HCT116 (cell line): ENCODE results near the gene YIPF4. TPM values are rescaled to one million over a fixed set of nuclear protein-coding genes. Genes with fewer than 3 reads are reported as not detected.
A peak's percentile ranks its signal among the peaks of the same experiment; 100 is the strongest.

ENCODE experiments used
- ATAC-seq: fragments of 200-7000 bp; cut with Tn5 transposase; 2 replicates; pipeline ENCODE4 v1.9.1; 2020; ENCODE audit warnings: mild to moderate bottlenecking, moderate library complexity
- BruUV-seq: library from RNA; stranded (reverse); fragments of 400-500 nt; replicated peaks from 2 replicates; lab custom pipeline; 2021; lab: Mats Ljungman, UMichigan
- CTCF ChIA-PET: fragments of 300-600 bp; sonication (Branson Sonifier 250); formaldehyde crosslinking; loops from one replicate; lab custom pipeline; 2021; ENCODE audit warnings: antibody characterized with exemption; lab: Charles Lee
- POLR2A ChIA-PET: fragments of 300-600, 350-600 bp; sonication (Branson Sonifier 250); formaldehyde crosslinking; loops from one replicate; lab custom pipeline; 2021; ENCODE audit warnings: antibody characterized with exemption; lab: Charles Lee
- RAD21 ChIA-PET, 2 experiments: fragments of 300-600 bp; sonication (Branson Sonifier 250); formaldehyde crosslinking; loops; one replicate each; lab custom pipeline; 2023; ENCODE audit warnings: low total read pairs in 2 of 2; ENCODE audit not compliant: uncharacterized antibody in 2 of 2, unreplicated experiment in 2 of 2, low non-redundant PET in 1 of 2; lab: Charles Lee
- DNase-seq: peaks from one replicate; pipeline ENCODE4 v3.0.0-alpha.2; 2010; ENCODE audit warnings: low read depth, low spot score
- H2AFZ ChIP-seq: fragments of 200-600 bp; shearing (Covaris generic), sonication (generic); 2 replicates; pipeline ENCODE4 v1.6.1; 2017; ENCODE audit warnings: low read depth, mixed run types, mixed read lengths, antibody characterized with exemption, low read length; ENCODE audit not compliant: poor library complexity, severe bottlenecking
- H3K27ac ChIP-seq: 2 replicates; pipeline ENCODE4 v1.5.1; 2012; ENCODE audit warnings: low read depth, low read length
- H3K27me3 ChIP-seq: fragments of 200-600 bp; sonication (generic); 2 replicates; pipeline ENCODE4 v1.6.1; 2016; ENCODE audit warnings: mixed run types, low read length, mixed read lengths; ENCODE audit not compliant: insufficient read depth
- H3K36me3 ChIP-seq, 2 experiments: fragments of 200-500 bp in 1 of 2; fragments of 200-600 bp in 1 of 2; sonication (Bioruptor generic) in 1 of 2; sonication (generic) in 1 of 2; 2 replicates each; pipeline versions ENCODE4 v1.5.1 to v1.6.1; 2014 to 2016; ENCODE audit warnings: low read length in 2 of 2, inconsistent platforms in 1 of 2, mixed read lengths in 1 of 2, mixed run types in 1 of 2; ENCODE audit not compliant: insufficient read depth in 2 of 2, control insufficient read depth in 1 of 2
- H3K4me1 ChIP-seq, 2 experiments: fragments of 200-600 bp in 1 of 2; sonication (generic) in 1 of 2; 2 replicates each; pipeline versions ENCODE4 v1.5.1 to v1.6.1; 2012 to 2017; ENCODE audit warnings: low read length in 2 of 2, inconsistent platforms in 1 of 2, mild to moderate bottlenecking in 1 of 2, mixed read lengths in 1 of 2, mixed run types in 1 of 2, moderate library complexity in 1 of 2; ENCODE audit not compliant: insufficient read depth in 2 of 2, control insufficient read depth in 1 of 2
- H3K4me2 ChIP-seq: fragments of 200-600 bp; sonication (generic); 2 replicates; pipeline ENCODE4 v1.6.1; 2017; ENCODE audit warnings: mixed run types, low read length, mixed read lengths
- H3K4me3 ChIP-seq, 2 experiments: fragments of 200-600 bp in 1 of 2; sonication (generic) in 1 of 2; replicated peaks in 1 of 2; 2 replicates each; pipeline ENCODE4 v1.5.1; 2011 to 2016; ENCODE audit warnings: low read length in 2 of 2, control low read depth in 1 of 2, low read depth in 1 of 2, mild to moderate bottlenecking in 1 of 2, mixed read lengths in 1 of 2, mixed run types in 1 of 2
- H3K79me2 ChIP-seq: fragments of 200-600 bp; sonication (generic); 2 replicates; pipeline ENCODE4 v1.6.1; 2017; ENCODE audit warnings: mild to moderate bottlenecking, mixed run types, low read length, moderate library complexity, mixed read lengths; ENCODE audit not compliant: insufficient read depth
- H3K9ac ChIP-seq: fragments of 200-600 bp; sonication (generic); 2 replicates; pipeline ENCODE4 v1.6.1; 2016; ENCODE audit warnings: low read length, mixed read lengths
- H3K9me2 ChIP-seq: fragments of 200-600 bp; sonication (generic), shearing (Covaris generic); 2 replicates; pipeline ENCODE4 v1.6.1; 2017; ENCODE audit warnings: mixed run types, mild to moderate bottlenecking, moderate library complexity; ENCODE audit not compliant: insufficient read depth
- H3K9me3 ChIP-seq, 2 experiments: fragments of 200-500 bp in 1 of 2; fragments of 200-600 bp in 1 of 2; sonication (Bioruptor generic) in 1 of 2; sonication (generic) in 1 of 2; 2 replicates each; pipeline ENCODE4 v1.6.1; 2014 to 2017; ENCODE audit warnings: low read length in 2 of 2, mixed read lengths in 2 of 2, inconsistent platforms in 1 of 2, low read depth in 1 of 2, mild to moderate bottlenecking in 1 of 2, mixed run types in 1 of 2, moderate library complexity in 1 of 2; ENCODE audit not compliant: control insufficient read depth in 1 of 2, insufficient read depth in 1 of 2
- H4K20me1 ChIP-seq: fragments of 200-600 bp; sonication (generic), shearing (Covaris generic); 2 replicates; pipeline ENCODE4 v1.6.1; 2017; ENCODE audit warnings: mixed run types, mild to moderate bottlenecking, moderate library complexity; ENCODE audit not compliant: insufficient read depth
- CBX3 ChIP-seq: IDR thresholded peaks from 2 replicates; pipeline ENCODE4 v1.6.1; 2012; ENCODE audit warnings: low read depth
- EGR1 ChIP-seq: IDR thresholded peaks from 2 replicates; pipeline ENCODE4 v1.6.1; 2012; ENCODE audit warnings: low read depth
- FOSL1 ChIP-seq: IDR thresholded peaks from 2 replicates; pipeline ENCODE4 v1.6.1; 2012; ENCODE audit warnings: low read depth
- POLR2A ChIP-seq: IDR thresholded peaks from 2 replicates; pipeline ENCODE4 v1.7.0; 2011; ENCODE audit warnings: borderline replicate concordance; ENCODE audit not compliant: insufficient read depth, insufficient read length; ENCODE audit errors: extremely low read depth
- SIN3A ChIP-seq: IDR thresholded peaks from 2 replicates; pipeline ENCODE4 v1.6.1; 2012; ENCODE audit warnings: low read depth
- SRF ChIP-seq: IDR thresholded peaks from 2 replicates; pipeline ENCODE4 v1.6.1; 2012; ENCODE audit warnings: low read depth
- TCF7L2 ChIP-seq: IDR thresholded peaks from 2 replicates; pipeline ENCODE4 v1.7.0; 2011; ENCODE audit warnings: borderline replicate concordance, inconsistent platforms; ENCODE audit not compliant: insufficient read depth, insufficient read length; ENCODE audit errors: extremely low read depth
- YY1 ChIP-seq: IDR thresholded peaks from 2 replicates; pipeline ENCODE4 v1.6.1; 2011; ENCODE audit warnings: low read length, low read depth, moderate library complexity, mild to moderate bottlenecking; ENCODE audit not compliant: insufficient replicate concordance; ENCODE audit errors: extremely low read depth
- ZNF274 ChIP-seq: fragments of 200-500 bp; sonication (Bioruptor generic); IDR thresholded peaks from 2 replicates; pipeline ENCODE4 v1.6.1; 2014; ENCODE audit warnings: mild to moderate bottlenecking, low read depth, low read length, inconsistent platforms
- intact Hi-C: fragments of 100-400 bp; cut with micrococcal nuclease; formaldehyde crosslinking; loops from 2 replicates; pipeline ENCODE4 v1.10.0; 2022
- total RNA-seq: library from RNA; stranded (reverse); gene quantifications from one replicate; pipeline ENCODE4 v1.2.1, GENCODE V29; 2021; ENCODE audit not compliant: unreplicated experiment
- TF ChIP-seq, protein P1 (sequence below): IDR thresholded peaks from 2 replicates; pipeline ENCODE4 v1.6.1; 2011; ENCODE audit warnings: mild to moderate bottlenecking, low read length, moderate library complexity; ENCODE audit not compliant: insufficient replicate concordance; ENCODE audit errors: extremely low read depth

Gene YIPF4
- total RNA-seq, 1 experiment from 2014 or later, result 29.8 TPM

GRCh38 chr2:32284321-32284720 lies 6.6 kb downstream of the YIPF4 start:
- ChIA-PET CTCF (no interaction called here), POLR2A (no interaction called here), RAD21 (no interaction called here)
- H3K36me3 ChIP-seq, result peaks cover 0 to 2% of the 10 kb centered on the region in 2 experiments; a peak in 1 of 4 replicates
- H3K4me3 ChIP-seq, result no peak overlapping the region
- TSS peak; percentile 0 for BruUV-seq
- no peak for ATAC-seq
- DNase-seq, result no peak
- H3K9ac ChIP-seq, result no peak overlapping the region
- H3K79me2 ChIP-seq, result peaks cover 5% of the 10 kb centered on the region
- no peak overlapping the region for H3K27ac ChIP-seq
- H3K4me2 ChIP-seq, result no peak overlapping the region
- H3K27me3 ChIP-seq, result no peaks in the 10 kb centered on the region
- intact Hi-C loops, result no loop called here
- no peaks in the 10 kb centered on the region for H3K9me2 ChIP-seq
- no peaks in the 10 kb centered on the region for H4K20me1 ChIP-seq
- TF ChIP-seq SRF, result no peak
- TF ChIP-seq TCF7L2, result no peak
- TF ChIP-seq YY1, result no peak
- no peak for TF ChIP-seq CBX3
- no peak for TF ChIP-seq EGR1
- no peak for TF ChIP-seq ZNF274
- TF ChIP-seq, protein P1, sequence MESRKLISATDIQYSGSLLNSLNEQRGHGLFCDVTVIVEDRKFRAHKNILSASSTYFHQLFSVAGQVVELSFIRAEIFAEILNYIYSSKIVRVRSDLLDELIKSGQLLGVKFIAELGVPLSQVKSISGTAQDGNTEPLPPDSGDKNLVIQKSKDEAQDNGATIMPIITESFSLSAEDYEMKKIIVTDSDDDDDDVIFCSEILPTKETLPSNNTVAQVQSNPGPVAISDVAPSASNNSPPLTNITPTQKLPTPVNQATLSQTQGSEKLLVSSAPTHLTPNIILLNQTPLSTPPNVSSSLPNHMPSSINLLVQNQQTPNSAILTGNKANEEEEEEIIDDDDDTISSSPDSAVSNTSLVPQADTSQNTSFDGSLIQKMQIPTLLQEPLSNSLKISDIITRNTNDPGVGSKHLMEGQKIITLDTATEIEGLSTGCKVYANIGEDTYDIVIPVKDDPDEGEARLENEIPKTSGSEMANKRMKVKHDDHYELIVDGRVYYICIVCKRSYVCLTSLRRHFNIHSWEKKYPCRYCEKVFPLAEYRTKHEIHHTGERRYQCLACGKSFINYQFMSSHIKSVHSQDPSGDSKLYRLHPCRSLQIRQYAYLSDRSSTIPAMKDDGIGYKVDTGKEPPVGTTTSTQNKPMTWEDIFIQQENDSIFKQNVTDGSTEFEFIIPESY, result no peak
- no peak for TF ChIP-seq FOSL1
- no peak for TF ChIP-seq SIN3A
- TF ChIP-seq POLR2A, result no peak
- peaks cover 3 to 7% of the 10 kb centered on the region in 2 experiments; a peak in 3 of 4 replicates for H3K4me1 ChIP-seq
- H3K9me3 ChIP-seq, result no peaks in the 10 kb centered on the region
- H2AFZ ChIP-seq, result no peak overlapping the region
